ENCODE data around the gene OR13J1.

The OR13J1 gene

GRCh38 chr9:35834260-35835215 lies 35.7 kb downstream of the OR13J1 start:
- no peak for DNase-seq (ENCODE audit: low read depth)

- DNase-seq (ENCODE audit: low read depth) = no peak
Measured at GRCh38 chr9:35832814-35833213, 37.4 kb downstream of the OR13J1 start.

- no peak for DNase-seq (ENCODE audit: low read depth)
Measured at GRCh38 chr9:35831040-35831439, 39.2 kb downstream of the OR13J1 start.

GRCh38 chr9:35829764-35830096 lies 40.5 kb downstream of the OR13J1 start:
- DNase-seq (ENCODE audit: low read depth) = no peak

GRCh38 chr9:35829084-35829763 lies 41.0 kb downstream of the OR13J1 start, which contains the start of gene TMEM8B:
TSS of gene TMEM8B (plus strand) at chr9:35829228. CDS start at chr9:35829448, 220 bp downstream.
- peak; percentile 88 for DNase-seq (ENCODE audit: low read depth)

GRCh38 chr9:35828716-35829083 lies 41.5 kb downstream of the OR13J1 start, which contains the start of gene FAM221B:
TSS of gene FAM221B (minus strand) at chr9:35828732. CDS start at chr9:35826161, 2,571 bp downstream.
- no peak for DNase-seq (ENCODE audit: low read depth)

- no peak for DNase-seq (ENCODE audit: low read depth)
Measured at GRCh38 chr9:35827486-35827885, 42.7 kb downstream of the OR13J1 start.

- DNase-seq (ENCODE audit: low read depth) = no peak
Measured at GRCh38 chr9:35826071-35826701, 44.0 kb downstream of the OR13J1 start.

- no peak for DNase-seq (ENCODE audit: low read depth)
Measured at GRCh38 chr9:35822926-35823325, 47.3 kb downstream of the OR13J1 start.

- no peak for DNase-seq (ENCODE audit: low read depth)
Measured at GRCh38 chr9:35820076-35820475, 50.1 kb downstream of the OR13J1 start.
